GM23338 (cell line): ENCODE measurements around the gene LMAN1L.

Source experiments
- CREB1 ChIP-seq: fragments of 250-450 bp; sonication (Bioruptor Pico); IDR thresholded peaks from 2 replicates; pipeline ENCODE4 v1.5.0; 2020; ENCODE audit warnings: low read depth, mild to moderate bottlenecking, moderate library complexity
- ETS1 ChIP-seq: IDR thresholded peaks from 2 replicates; pipeline ENCODE4 v1.6.1; 2016; ENCODE audit warnings: antibody characterized with exemption
- EZH2 ChIP-seq: fragments of 200-600 bp; sonication (generic); IDR thresholded peaks from one replicate; pipeline ENCODE4 v1.8.0; 2017; ENCODE audit warnings: antibody characterized with exemption, mild to moderate bottlenecking, low read depth; ENCODE audit not compliant: unreplicated experiment
- EZH2phosphoT487 ChIP-seq: fragments of 200-600 bp; sonication (generic); IDR thresholded peaks from one replicate; pipeline ENCODE4 v1.8.1; 2018; ENCODE audit warnings: antibody characterized with exemption; ENCODE audit not compliant: unreplicated experiment
- POLR2AphosphoS5 ChIP-seq: IDR thresholded peaks from 2 replicates; pipeline ENCODE4 v1.6.1; 2016; ENCODE audit warnings: antibody characterized with exemption, low read depth
- TF ChIP-seq, protein P1 (sequence below), 2 experiments: fragments of 200-600 bp in 1 of 2; sonication (generic) in 1 of 2; conservative IDR thresholded peaks; 2 replicates each; pipeline versions ENCODE4 v1.5.1 to v1.6.1; 2016 to 2017; ENCODE audit warnings: antibody characterized with exemption in 2 of 2, low read depth in 2 of 2, mild to moderate bottlenecking in 2 of 2, moderate library complexity in 1 of 2
- TF ChIP-seq, protein P2 (sequence below): IDR thresholded peaks from one replicate; pipeline ENCODE4 v1.6.1; 2018; ENCODE audit warnings: antibody characterized with exemption; ENCODE audit not compliant: unreplicated experiment

DNA sequence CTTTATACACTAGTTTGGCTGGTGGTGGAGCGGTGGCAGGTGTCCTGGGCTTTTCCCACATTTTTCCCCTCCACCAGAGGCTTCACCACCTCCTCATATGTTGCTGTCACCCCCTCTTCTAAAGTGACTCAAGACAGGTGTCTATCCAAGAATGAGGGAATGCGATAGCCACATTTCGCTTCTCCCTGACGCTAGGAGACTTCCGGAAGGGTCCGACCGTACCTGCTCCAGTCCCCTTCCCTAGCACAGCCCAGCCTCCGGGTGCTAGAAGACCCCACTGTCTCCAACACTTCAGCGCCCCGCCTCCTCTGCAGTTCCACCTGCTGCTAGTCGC is 60.0 kb downstream of the LMAN1L start:
- TF ChIP-seq, protein P1, sequence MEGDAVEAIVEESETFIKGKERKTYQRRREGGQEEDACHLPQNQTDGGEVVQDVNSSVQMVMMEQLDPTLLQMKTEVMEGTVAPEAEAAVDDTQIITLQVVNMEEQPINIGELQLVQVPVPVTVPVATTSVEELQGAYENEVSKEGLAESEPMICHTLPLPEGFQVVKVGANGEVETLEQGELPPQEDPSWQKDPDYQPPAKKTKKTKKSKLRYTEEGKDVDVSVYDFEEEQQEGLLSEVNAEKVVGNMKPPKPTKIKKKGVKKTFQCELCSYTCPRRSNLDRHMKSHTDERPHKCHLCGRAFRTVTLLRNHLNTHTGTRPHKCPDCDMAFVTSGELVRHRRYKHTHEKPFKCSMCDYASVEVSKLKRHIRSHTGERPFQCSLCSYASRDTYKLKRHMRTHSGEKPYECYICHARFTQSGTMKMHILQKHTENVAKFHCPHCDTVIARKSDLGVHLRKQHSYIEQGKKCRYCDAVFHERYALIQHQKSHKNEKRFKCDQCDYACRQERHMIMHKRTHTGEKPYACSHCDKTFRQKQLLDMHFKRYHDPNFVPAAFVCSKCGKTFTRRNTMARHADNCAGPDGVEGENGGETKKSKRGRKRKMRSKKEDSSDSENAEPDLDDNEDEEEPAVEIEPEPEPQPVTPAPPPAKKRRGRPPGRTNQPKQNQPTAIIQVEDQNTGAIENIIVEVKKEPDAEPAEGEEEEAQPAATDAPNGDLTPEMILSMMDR (conservative IDR thresholded peaks at IDR 0.05; ENCODE audit: low read depth in 2 of 2), result no peak
- TF ChIP-seq POLR2AphosphoS5 (no peak), EZH2 (no peak), EZH2phosphoT487 (no peak), CREB1 (CRISPR knock-in tag) (no peak), ETS1 (no peak)
- TF ChIP-seq, protein P2, sequence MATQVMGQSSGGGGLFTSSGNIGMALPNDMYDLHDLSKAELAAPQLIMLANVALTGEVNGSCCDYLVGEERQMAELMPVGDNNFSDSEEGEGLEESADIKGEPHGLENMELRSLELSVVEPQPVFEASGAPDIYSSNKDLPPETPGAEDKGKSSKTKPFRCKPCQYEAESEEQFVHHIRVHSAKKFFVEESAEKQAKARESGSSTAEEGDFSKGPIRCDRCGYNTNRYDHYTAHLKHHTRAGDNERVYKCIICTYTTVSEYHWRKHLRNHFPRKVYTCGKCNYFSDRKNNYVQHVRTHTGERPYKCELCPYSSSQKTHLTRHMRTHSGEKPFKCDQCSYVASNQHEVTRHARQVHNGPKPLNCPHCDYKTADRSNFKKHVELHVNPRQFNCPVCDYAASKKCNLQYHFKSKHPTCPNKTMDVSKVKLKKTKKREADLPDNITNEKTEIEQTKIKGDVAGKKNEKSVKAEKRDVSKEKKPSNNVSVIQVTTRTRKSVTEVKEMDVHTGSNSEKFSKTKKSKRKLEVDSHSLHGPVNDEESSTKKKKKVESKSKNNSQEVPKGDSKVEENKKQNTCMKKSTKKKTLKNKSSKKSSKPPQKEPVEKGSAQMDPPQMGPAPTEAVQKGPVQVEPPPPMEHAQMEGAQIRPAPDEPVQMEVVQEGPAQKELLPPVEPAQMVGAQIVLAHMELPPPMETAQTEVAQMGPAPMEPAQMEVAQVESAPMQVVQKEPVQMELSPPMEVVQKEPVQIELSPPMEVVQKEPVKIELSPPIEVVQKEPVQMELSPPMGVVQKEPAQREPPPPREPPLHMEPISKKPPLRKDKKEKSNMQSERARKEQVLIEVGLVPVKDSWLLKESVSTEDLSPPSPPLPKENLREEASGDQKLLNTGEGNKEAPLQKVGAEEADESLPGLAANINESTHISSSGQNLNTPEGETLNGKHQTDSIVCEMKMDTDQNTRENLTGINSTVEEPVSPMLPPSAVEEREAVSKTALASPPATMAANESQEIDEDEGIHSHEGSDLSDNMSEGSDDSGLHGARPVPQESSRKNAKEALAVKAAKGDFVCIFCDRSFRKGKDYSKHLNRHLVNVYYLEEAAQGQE, result no peak
